HG02938 (cell line): ENCODE results near the gene ANKRD53.

Experiments used
- ATAC-seq: cut with Tn5 transposase; IDR thresholded peaks from one replicate; pipeline ENCODE4 v1.9.1; 2021; ENCODE audit warnings: mild to moderate bottlenecking, moderate library complexity; ENCODE audit not compliant: unreplicated experiment

ANKRD53 gene

GRCh38 chr2:70943205-70943871, 35.1 kb upstream of the ANKRD53 start:
- ATAC-seq = no peak

- ATAC-seq = no peak
Observed at GRCh38 chr2:70944111-70944690, 34.2 kb upstream of the ANKRD53 start.

- no peak for ATAC-seq
Observed at GRCh38 chr2:70946832-70947442, 31.5 kb upstream of the ANKRD53 start.

- ATAC-seq = no peak
Observed at GRCh38 chr2:70947556-70948184, 30.8 kb upstream of the ANKRD53 start.

GRCh38 chr2:70948337-70949003, 30.0 kb upstream of the ANKRD53 start:
- peak; percentile 83 for ATAC-seq

GRCh38 chr2:70949086-70949485, 29.3 kb upstream of the ANKRD53 start:
- no peak for ATAC-seq

- ATAC-seq = no peak
Observed at GRCh38 chr2:70954886-70955285, 23.5 kb upstream of the ANKRD53 start.

- no peak for ATAC-seq
Observed at GRCh38 chr2:70956141-70956540, 22.3 kb upstream of the ANKRD53 start.

GRCh38 chr2:70957798-70958197, 20.6 kb upstream of the ANKRD53 start:
- ATAC-seq = no peak

- no peak for ATAC-seq
Observed at GRCh38 chr2:70958759-70959158, 19.7 kb upstream of the ANKRD53 start.

GRCh38 chr2:70959271-70959761, 19.1 kb upstream of the ANKRD53 start:
- ATAC-seq = no peak

GRCh38 chr2:70959851-70960832, 18.3 kb upstream of the ANKRD53 start:
- ATAC-seq = no peak

- no peak for ATAC-seq
Observed at GRCh38 chr2:70960833-70961647, 17.4 kb upstream of the ANKRD53 start.

GRCh38 chr2:70961648-70961994, 16.8 kb upstream of the ANKRD53 start:
- ATAC-seq = no peak

- ATAC-seq = no peak
Observed at GRCh38 chr2:70962211-70962884, 16.1 kb upstream of the ANKRD53 start.

- no peak for ATAC-seq
Observed at GRCh38 chr2:70962885-70963878, 15.2 kb upstream of the ANKRD53 start.

- ATAC-seq = no peak
Observed at GRCh38 chr2:70964133-70964532, 14.3 kb upstream of the ANKRD53 start.
